Astrocyte (in vitro differentiated cells and primary cell): ENCODE measurements around the gene FZD10. TPM values are rescaled to one million over a fixed set of nuclear protein-coding genes. Genes with fewer than 3 reads are reported as not detected.

Source experiments
- DNase-seq: peaks from one replicate; pipeline ENCODE4 v3.0.0-alpha.2; 2010; ENCODE audit warnings: low read depth
- FAIRE-seq: peaks from 2 replicates; lab custom pipeline; 2011; peaks lifted over from hg19 to GRCh38; lab: Jason Lieb, UNC
- H2AFZ ChIP-seq: 2 replicates; pipeline ENCODE4 v1.6.0; 2012; ENCODE audit warnings: low read depth, low read length, inconsistent platforms
- H3K27ac ChIP-seq: 2 replicates; pipeline ENCODE4 v1.5.1; 2011; ENCODE audit warnings: low read depth, low read length, inconsistent platforms
- H3K27me3 ChIP-seq: 2 replicates; pipeline ENCODE4 v1.6.0; 2011; ENCODE audit warnings: low read length, inconsistent platforms; ENCODE audit not compliant: insufficient read depth
- H3K36me3 ChIP-seq: 2 replicates; pipeline ENCODE4 v1.5.1; 2011; ENCODE audit warnings: low read length, inconsistent platforms; ENCODE audit not compliant: insufficient read depth
- H3K4me1 ChIP-seq: 2 replicates; pipeline ENCODE4 v1.5.1; 2011; ENCODE audit warnings: low read length, inconsistent platforms; ENCODE audit not compliant: insufficient read depth
- H3K4me2 ChIP-seq: 2 replicates; pipeline ENCODE4 v1.6.0; 2012; ENCODE audit warnings: low read length, inconsistent platforms
- H3K4me3 ChIP-seq: 2 replicates; pipeline ENCODE4 v1.5.1; 2011; ENCODE audit warnings: low read depth, mild to moderate bottlenecking, low read length, inconsistent platforms; ENCODE audit not compliant: insufficient read depth
- H3K79me2 ChIP-seq: 2 replicates; pipeline ENCODE4 v1.6.0; 2012; ENCODE audit warnings: mild to moderate bottlenecking, low read length, inconsistent platforms; ENCODE audit not compliant: insufficient read depth
- H3K9ac ChIP-seq: 2 replicates; pipeline ENCODE4 v1.6.0; 2012; ENCODE audit warnings: mild to moderate bottlenecking, low read length, inconsistent platforms
- H3K9me3 ChIP-seq: 2 replicates; pipeline ENCODE4 v1.5.1; 2012; ENCODE audit warnings: low read depth, mild to moderate bottlenecking, low read length, inconsistent platforms; ENCODE audit not compliant: insufficient read depth
- H4K20me1 ChIP-seq: 2 replicates; pipeline ENCODE4 v1.6.0; 2012; ENCODE audit warnings: low read length, inconsistent platforms; ENCODE audit not compliant: insufficient read depth
- H3K27ac Mint-ChIP-seq: one replicate; pipeline ENCODE4 v1.8.0; 2021; ENCODE audit warnings: mild to moderate bottlenecking, mixed read lengths; ENCODE audit not compliant: unreplicated experiment
- H3K27me3 Mint-ChIP-seq: one replicate; pipeline ENCODE4 v1.8.0; 2021; ENCODE audit warnings: low read depth, mixed read lengths; ENCODE audit not compliant: unreplicated experiment
- H3K36me3 Mint-ChIP-seq: one replicate; pipeline ENCODE4 v1.8.0; 2021; ENCODE audit warnings: low read depth, mixed read lengths; ENCODE audit not compliant: unreplicated experiment
- H3K4me1 Mint-ChIP-seq: one replicate; pipeline ENCODE4 v1.8.0; 2021; ENCODE audit warnings: low read depth, mixed read lengths; ENCODE audit not compliant: unreplicated experiment
- H3K4me3 Mint-ChIP-seq: one replicate; pipeline ENCODE4 v1.8.0; 2021; ENCODE audit warnings: mild to moderate bottlenecking, moderate library complexity, mixed read lengths; ENCODE audit not compliant: unreplicated experiment
- H3K9me3 Mint-ChIP-seq: one replicate; pipeline ENCODE4 v1.8.0; 2021; ENCODE audit warnings: mild to moderate bottlenecking, mixed read lengths; ENCODE audit not compliant: unreplicated experiment
- CTCF ChIP-seq: IDR thresholded peaks from 2 replicates; pipeline ENCODE4 v1.5.1; 2011; ENCODE audit warnings: low read depth, mild to moderate bottlenecking, inconsistent platforms, low read length, moderate library complexity; ENCODE audit not compliant: insufficient read depth
- EZH2 ChIP-seq: IDR thresholded peaks from 2 replicates; pipeline ENCODE4 v1.6.1; 2012; ENCODE audit warnings: mild to moderate bottlenecking, low read length, inconsistent platforms; ENCODE audit not compliant: insufficient read depth
- total RNA-seq: library from RNA; stranded (reverse); gene quantifications from 2 replicates; pipeline ENCODE4 v1.2.1, GENCODE V29; 2021

FZD10 gene
- total RNA-seq, 1 donor from 2014 or later = not detected

DNA sequence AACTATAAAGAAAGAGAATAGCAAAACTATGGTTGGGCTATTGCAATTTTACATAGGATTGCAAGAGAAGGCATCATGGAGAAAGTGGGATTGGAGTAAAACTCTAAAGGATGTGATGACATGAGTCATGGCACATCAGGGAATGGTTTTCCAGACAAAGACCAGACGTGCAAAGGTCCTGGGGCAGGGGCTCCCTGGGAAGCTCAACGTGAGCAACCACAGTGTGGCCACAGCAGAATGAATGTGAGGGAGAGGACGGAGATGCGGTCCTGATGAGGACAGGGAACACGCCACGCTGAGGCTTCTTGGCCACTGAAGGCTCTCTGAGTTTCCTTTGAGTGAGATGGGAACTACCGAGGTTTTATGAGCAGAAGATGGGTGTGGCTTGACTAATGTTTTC is 38.2 kb downstream of the FZD10 start:
- H3K4me1 ChIP-seq = no peaks in the 10 kb centered on the region
- peaks cover 7% of the 10 kb centered on the region for H3K9me3 Mint-ChIP-seq
- H3K4me3 ChIP-seq = no peak overlapping the region
- H3K9ac ChIP-seq = no peak overlapping the region
- no peak overlapping the region for H3K4me3 Mint-ChIP-seq
- H3K79me2 ChIP-seq = no peaks in the 10 kb centered on the region
- DNase-seq (no peak), FAIRE-seq (no peak)
- peaks cover 9% of the 10 kb centered on the region for H3K9me3 ChIP-seq
- no peaks in the 10 kb centered on the region for H3K36me3 Mint-ChIP-seq
- H3K4me2 ChIP-seq = no peak overlapping the region
- H3K36me3 ChIP-seq = no peaks in the 10 kb centered on the region
- H2AFZ ChIP-seq = no peak overlapping the region
- H3K27me3 Mint-ChIP-seq = no peaks in the 10 kb centered on the region
- H4K20me1 ChIP-seq = no peaks in the 10 kb centered on the region
- no peak overlapping the region for H3K27ac ChIP-seq
- H3K27me3 ChIP-seq = no peaks in the 10 kb centered on the region
- no peak overlapping the region for H3K27ac Mint-ChIP-seq
- no peaks in the 10 kb centered on the region for H3K4me1 Mint-ChIP-seq
- TF ChIP-seq EZH2 = no peak
- TF ChIP-seq CTCF = no peak

DNA sequence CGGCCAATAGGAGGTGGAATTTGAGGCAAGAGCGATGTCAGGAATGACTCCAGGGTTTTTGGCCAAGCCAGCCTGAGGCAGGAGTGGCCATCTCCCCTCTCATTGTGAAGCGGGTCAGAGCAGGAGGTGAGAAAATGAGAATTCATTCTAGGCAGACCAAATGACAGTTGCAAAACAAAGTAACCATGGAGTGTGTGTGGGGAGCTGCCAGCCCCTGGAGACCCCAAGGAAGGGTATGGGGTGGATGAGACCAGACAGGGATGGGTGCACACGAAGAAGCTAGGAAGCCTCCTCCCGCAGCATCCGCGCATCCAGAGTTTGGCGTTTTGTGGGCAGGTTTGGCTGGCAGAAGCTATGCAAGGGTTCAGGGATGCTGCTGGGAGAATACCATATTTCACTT is 38.8 kb downstream of the FZD10 start:
- Histone ChIP-seq H4K20me1 (no peaks in the 10 kb centered on the region), H3K4me2 (no peak overlapping the region), H2AFZ (no peak overlapping the region), H3K36me3 (no peaks in the 10 kb centered on the region), H3K27me3 (no peaks in the 10 kb centered on the region), H3K79me2 (no peaks in the 10 kb centered on the region), H3K9me3 (peaks cover 9% of the 10 kb centered on the region), H3K4me1 (no peaks in the 10 kb centered on the region), H3K27ac (no peak overlapping the region), H3K9ac (no peak overlapping the region), H3K4me3 (no peak overlapping the region)
- H3K27ac Mint-ChIP-seq = no peak overlapping the region
- H3K9me3 Mint-ChIP-seq = peaks cover 7% of the 10 kb centered on the region
- DNase-seq (no peak), FAIRE-seq (no peak)
- TF ChIP-seq EZH2 (no peak), CTCF (no peak)
- no peaks in the 10 kb centered on the region for H3K27me3 Mint-ChIP-seq
- no peaks in the 10 kb centered on the region for H3K4me1 Mint-ChIP-seq
- no peak overlapping the region for H3K4me3 Mint-ChIP-seq
- H3K36me3 Mint-ChIP-seq = no peaks in the 10 kb centered on the region

- H3K4me3 Mint-ChIP-seq = no peak overlapping the region
- Histone ChIP-seq H3K27ac (no peak overlapping the region), H3K9me3 (peaks cover 9% of the 10 kb centered on the region), H3K27me3 (no peaks in the 10 kb centered on the region), H3K4me2 (no peak overlapping the region), H3K79me2 (no peaks in the 10 kb centered on the region), H3K9ac (no peak overlapping the region), H4K20me1 (no peaks in the 10 kb centered on the region), H2AFZ (no peak overlapping the region), H3K4me1 (no peaks in the 10 kb centered on the region), H3K4me3 (no peak overlapping the region), H3K36me3 (no peaks in the 10 kb centered on the region)
- FAIRE-seq (no peak), DNase-seq (no peak)
- peaks cover 7% of the 10 kb centered on the region for H3K9me3 Mint-ChIP-seq
- no peaks in the 10 kb centered on the region for H3K36me3 Mint-ChIP-seq
- TF ChIP-seq EZH2 = no peak
- no peak for TF ChIP-seq CTCF
- H3K4me1 Mint-ChIP-seq = no peaks in the 10 kb centered on the region
- H3K27ac Mint-ChIP-seq = no peak overlapping the region
- no peaks in the 10 kb centered on the region for H3K27me3 Mint-ChIP-seq
Measured at GRCh38 chr12:130202201-130202600, 39.9 kb downstream of the FZD10 start.
